GM23338 (cell line): ENCODE measurements around the gene PYGO2. TPM values are rescaled to one million over a fixed set of nuclear protein-coding genes. Genes with fewer than 3 reads are reported as not detected.

Source experiments
- ATAC-seq: fragments of 200-7000 bp; cut with Tn5 transposase; 3 replicates; pipeline ENCODE4 v1.9.1; 2020
- DNase-seq: peaks from one replicate; pipeline ENCODE4 v3.0.0-alpha.2; 2015; ENCODE audit warnings: low spot score
- H2AFZ ChIP-seq: fragments of 200-600 bp; sonication (generic); 2 replicates; pipeline ENCODE4 v1.8.0; 2016; ENCODE audit warnings: antibody characterized with exemption, mild to moderate bottlenecking, moderate library complexity
- H3F3A ChIP-seq: fragments of 200-600 bp; sonication (generic); replicated peaks from 2 replicates; pipeline ENCODE4 v1.8.0; 2017; ENCODE audit warnings: antibody characterized with exemption, mixed run types, low read depth
- H3K27ac ChIP-seq: fragments of 200-600 bp; sonication (generic); 2 replicates; pipeline ENCODE4 v1.6.1; 2016; ENCODE audit warnings: low read depth
- H3K27me3 ChIP-seq: fragments of 200-600 bp; sonication (generic); 2 replicates; pipeline ENCODE4 v1.8.0; 2016; ENCODE audit warnings: mild to moderate bottlenecking, mixed run types, moderate library complexity; ENCODE audit not compliant: insufficient read depth
- H3K36me3 ChIP-seq: fragments of 200-600 bp; sonication (generic); 2 replicates; pipeline ENCODE4 v1.8.0; 2016; ENCODE audit warnings: mild to moderate bottlenecking; ENCODE audit not compliant: insufficient read depth
- H3K4me1 ChIP-seq: fragments of 200-600 bp; sonication (generic); 2 replicates; pipeline ENCODE4 v1.8.0; 2016; ENCODE audit warnings: mild to moderate bottlenecking, moderate library complexity; ENCODE audit not compliant: insufficient read depth
- H3K4me2 ChIP-seq: fragments of 200-600 bp; sonication (generic); 2 replicates; pipeline ENCODE4 v1.7.1; 2017; ENCODE audit warnings: mixed run types
- H3K4me3 ChIP-seq: fragments of 200-600 bp; sonication (generic); 2 replicates; pipeline ENCODE4 v1.6.1; 2016; ENCODE audit warnings: mixed run types
- H3K79me2 ChIP-seq: fragments of 200-600 bp; sonication (generic); replicated peaks from 2 replicates; pipeline ENCODE4 v1.8.0; 2017; ENCODE audit warnings: mild to moderate bottlenecking; ENCODE audit not compliant: insufficient read depth
- H3K9me2 ChIP-seq: fragments of 200-600 bp; sonication (generic); 2 replicates; pipeline ENCODE4 v1.8.0; 2017; ENCODE audit not compliant: insufficient read depth
- H4K20me1 ChIP-seq: fragments of 200-600 bp; sonication (generic); replicated peaks from 2 replicates; pipeline ENCODE4 v1.8.0; 2017; ENCODE audit warnings: mild to moderate bottlenecking; ENCODE audit not compliant: insufficient read depth
- H3K27ac Mint-ChIP-seq: 2 replicates; pipeline ENCODE4 v1.8.0; 2020; ENCODE audit warnings: inconsistent platforms, mild to moderate bottlenecking, moderate library complexity, mixed read lengths
- H3K27me3 Mint-ChIP-seq: 3 replicates; pipeline ENCODE4 v1.8.0; 2022; ENCODE audit warnings: low read depth, mild to moderate bottlenecking, moderate library complexity, mixed read lengths, inconsistent platforms; ENCODE audit not compliant: insufficient read depth, poor library complexity
- H3K36me3 Mint-ChIP-seq: 3 replicates; pipeline ENCODE4 v1.8.0; 2021; ENCODE audit warnings: low read depth, mild to moderate bottlenecking, inconsistent platforms, moderate library complexity, mixed read lengths
- H3K4me1 Mint-ChIP-seq: 3 replicates; pipeline ENCODE4 v1.8.0; 2020; ENCODE audit warnings: mild to moderate bottlenecking, inconsistent platforms, mixed read lengths
- H3K4me3 Mint-ChIP-seq: 3 replicates; pipeline ENCODE4 v1.8.0; 2021; ENCODE audit warnings: moderate library complexity, mild to moderate bottlenecking, inconsistent platforms, mixed read lengths
- H3K9me3 Mint-ChIP-seq: 3 replicates; pipeline ENCODE4 v1.8.0; 2020; ENCODE audit warnings: moderate library complexity, mild to moderate bottlenecking, inconsistent platforms, mixed read lengths
- ETS1 ChIP-seq: IDR thresholded peaks from 2 replicates; pipeline ENCODE4 v1.6.1; 2016; ENCODE audit warnings: antibody characterized with exemption
- EZH2 ChIP-seq: fragments of 200-600 bp; sonication (generic); IDR thresholded peaks from one replicate; pipeline ENCODE4 v1.8.0; 2017; ENCODE audit warnings: antibody characterized with exemption, mild to moderate bottlenecking, low read depth; ENCODE audit not compliant: unreplicated experiment
- EZH2phosphoT487 ChIP-seq: fragments of 200-600 bp; sonication (generic); IDR thresholded peaks from one replicate; pipeline ENCODE4 v1.8.1; 2018; ENCODE audit warnings: antibody characterized with exemption; ENCODE audit not compliant: unreplicated experiment
- NANOG ChIP-seq: IDR thresholded peaks from 2 replicates; pipeline ENCODE4 v1.6.1; 2016; ENCODE audit warnings: antibody characterized with exemption, borderline replicate concordance
- REST ChIP-seq: IDR thresholded peaks from one replicate; pipeline ENCODE4 v1.6.1; 2018; ENCODE audit warnings: antibody characterized with exemption; ENCODE audit not compliant: unreplicated experiment
- STAT1 ChIP-seq: IDR thresholded peaks from one replicate; pipeline ENCODE4 v1.6.1; 2016; ENCODE audit warnings: antibody characterized with exemption; ENCODE audit not compliant: unreplicated experiment
- ZNF114 ChIP-seq: fragments of 250-450 bp; sonication (Bioruptor Pico); IDR thresholded peaks from 2 replicates; pipeline ENCODE4 v1.5.0; 2020; ENCODE audit warnings: mild to moderate bottlenecking, moderate library complexity
- ZNF331 ChIP-seq: fragments of 250-450 bp; sonication (Bioruptor Pico); IDR thresholded peaks from 2 replicates; pipeline ENCODE4 v1.5.0; 2020; ENCODE audit warnings: low read depth, mild to moderate bottlenecking, moderate library complexity
- polyA plus RNA-seq: library from polyadenylated mRNA; unstranded; fragments of >200 nt; fragmentation: Nextera tagmentation; extraction: Ambion mirVana; gene quantifications from 2 replicates; pipeline ENCODE4 v1.2.1, GENCODE V29; 2016
- total RNA-seq: library from RNA; depleted of rRNA; stranded (reverse); fragments of >200 nt; shearing (Covaris generic); gene quantifications from 2 replicates; pipeline ENCODE4 v1.2.3, GENCODE V29; 2014
- TF ChIP-seq, protein P1 (sequence below): fragments of 250-450 bp; sonication (Bioruptor Pico); IDR thresholded peaks from 2 replicates; pipeline ENCODE4 v1.5.0; 2020; ENCODE audit warnings: mild to moderate bottlenecking, moderate library complexity

Gene PYGO2
- total and polyA plus RNA-seq, 2 experiments from 2014 or later: 11.0 to 29.0 TPM

DNA sequence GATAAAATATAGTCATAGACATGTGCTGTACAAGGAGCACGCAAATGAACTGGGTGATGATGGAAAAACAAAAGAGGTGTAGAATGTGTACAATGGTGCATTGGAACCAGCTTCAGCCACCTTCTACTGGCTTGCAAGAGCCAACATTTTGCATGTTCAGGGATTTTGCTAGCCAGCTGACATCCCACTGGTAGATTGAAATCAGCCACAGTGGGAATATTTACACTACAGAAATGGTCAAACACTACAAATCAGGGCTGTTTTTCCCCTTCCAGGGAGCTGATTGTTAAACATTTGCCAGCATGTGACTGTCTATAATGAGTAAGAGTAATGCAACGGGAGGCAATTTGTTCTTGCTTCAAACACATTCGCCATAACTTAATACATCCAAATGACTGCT is 48.3 kb downstream of the PYGO2 start (continued):
- TF ChIP-seq, protein P1, sequence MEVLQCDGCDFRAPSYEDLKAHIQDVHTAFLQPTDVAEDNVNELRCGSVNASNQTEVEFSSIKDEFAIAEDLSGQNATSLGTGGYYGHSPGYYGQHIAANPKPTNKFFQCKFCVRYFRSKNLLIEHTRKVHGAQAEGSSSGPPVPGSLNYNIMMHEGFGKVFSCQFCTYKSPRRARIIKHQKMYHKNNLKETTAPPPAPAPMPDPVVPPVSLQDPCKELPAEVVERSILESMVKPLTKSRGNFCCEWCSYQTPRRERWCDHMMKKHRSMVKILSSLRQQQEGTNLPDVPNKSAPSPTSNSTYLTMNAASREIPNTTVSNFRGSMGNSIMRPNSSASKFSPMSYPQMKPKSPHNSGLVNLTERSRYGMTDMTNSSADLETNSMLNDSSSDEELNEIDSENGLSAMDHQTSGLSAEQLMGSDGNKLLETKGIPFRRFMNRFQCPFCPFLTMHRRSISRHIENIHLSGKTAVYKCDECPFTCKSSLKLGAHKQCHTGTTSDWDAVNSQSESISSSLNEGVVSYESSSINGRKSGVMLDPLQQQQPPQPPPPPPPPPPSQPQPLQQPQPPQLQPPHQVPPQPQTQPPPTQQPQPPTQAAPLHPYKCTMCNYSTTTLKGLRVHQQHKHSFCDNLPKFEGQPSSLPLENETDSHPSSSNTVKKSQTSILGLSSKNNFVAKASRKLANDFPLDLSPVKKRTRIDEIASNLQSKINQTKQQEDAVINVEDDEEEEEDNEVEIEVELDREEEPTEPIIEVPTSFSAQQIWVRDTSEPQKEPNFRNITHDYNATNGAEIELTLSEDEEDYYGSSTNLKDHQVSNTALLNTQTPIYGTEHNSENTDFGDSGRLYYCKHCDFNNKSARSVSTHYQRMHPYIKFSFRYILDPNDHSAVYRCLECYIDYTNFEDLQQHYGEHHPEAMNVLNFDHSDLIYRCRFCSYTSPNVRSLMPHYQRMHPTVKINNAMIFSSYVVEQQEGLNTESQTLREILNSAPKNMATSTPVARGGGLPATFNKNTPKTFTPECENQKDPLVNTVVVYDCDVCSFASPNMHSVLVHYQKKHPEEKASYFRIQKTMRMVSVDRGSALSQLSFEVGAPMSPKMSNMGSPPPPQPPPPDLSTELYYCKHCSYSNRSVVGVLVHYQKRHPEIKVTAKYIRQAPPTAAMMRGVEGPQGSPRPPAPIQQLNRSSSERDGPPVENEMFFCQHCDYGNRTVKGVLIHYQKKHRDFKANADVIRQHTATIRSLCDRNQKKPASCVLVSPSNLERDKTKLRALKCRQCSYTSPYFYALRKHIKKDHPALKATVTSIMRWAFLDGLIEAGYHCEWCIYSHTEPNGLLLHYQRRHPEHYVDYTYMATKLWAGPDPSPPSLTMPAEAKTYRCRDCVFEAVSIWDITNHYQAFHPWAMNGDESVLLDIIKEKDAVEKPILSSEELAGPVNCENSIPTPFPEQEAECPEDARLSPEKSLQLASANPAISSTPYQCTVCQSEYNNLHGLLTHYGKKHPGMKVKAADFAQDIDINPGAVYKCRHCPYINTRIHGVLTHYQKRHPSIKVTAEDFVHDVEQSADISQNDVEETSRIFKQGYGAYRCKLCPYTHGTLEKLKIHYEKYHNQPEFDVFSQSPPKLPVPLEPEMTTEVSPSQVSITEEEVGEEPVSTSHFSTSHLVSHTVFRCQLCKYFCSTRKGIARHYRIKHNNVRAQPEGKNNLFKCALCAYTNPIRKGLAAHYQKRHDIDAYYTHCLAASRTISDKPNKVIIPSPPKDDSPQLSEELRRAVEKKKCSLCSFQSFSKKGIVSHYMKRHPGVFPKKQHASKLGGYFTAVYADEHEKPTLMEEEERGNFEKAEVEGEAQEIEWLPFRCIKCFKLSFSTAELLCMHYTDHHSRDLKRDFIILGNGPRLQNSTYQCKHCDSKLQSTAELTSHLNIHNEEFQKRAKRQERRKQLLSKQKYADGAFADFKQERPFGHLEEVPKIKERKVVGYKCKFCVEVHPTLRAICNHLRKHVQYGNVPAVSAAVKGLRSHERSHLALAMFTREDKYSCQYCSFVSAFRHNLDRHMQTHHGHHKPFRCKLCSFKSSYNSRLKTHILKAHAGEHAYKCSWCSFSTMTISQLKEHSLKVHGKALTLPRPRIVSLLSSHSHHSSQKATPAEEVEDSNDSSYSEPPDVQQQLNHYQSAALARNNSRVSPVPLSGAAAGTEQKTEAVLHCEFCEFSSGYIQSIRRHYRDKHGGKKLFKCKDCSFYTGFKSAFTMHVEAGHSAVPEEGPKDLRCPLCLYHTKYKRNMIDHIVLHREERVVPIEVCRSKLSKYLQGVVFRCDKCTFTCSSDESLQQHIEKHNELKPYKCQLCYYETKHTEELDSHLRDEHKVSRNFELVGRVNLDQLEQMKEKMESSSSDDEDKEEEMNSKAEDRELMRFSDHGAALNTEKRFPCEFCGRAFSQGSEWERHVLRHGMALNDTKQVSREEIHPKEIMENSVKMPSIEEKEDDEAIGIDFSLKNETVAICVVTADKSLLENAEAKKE (CRISPR knock-in tag): no peak
- TF ChIP-seq ZNF114 (no peak), ETS1 (no peak)

DNA sequence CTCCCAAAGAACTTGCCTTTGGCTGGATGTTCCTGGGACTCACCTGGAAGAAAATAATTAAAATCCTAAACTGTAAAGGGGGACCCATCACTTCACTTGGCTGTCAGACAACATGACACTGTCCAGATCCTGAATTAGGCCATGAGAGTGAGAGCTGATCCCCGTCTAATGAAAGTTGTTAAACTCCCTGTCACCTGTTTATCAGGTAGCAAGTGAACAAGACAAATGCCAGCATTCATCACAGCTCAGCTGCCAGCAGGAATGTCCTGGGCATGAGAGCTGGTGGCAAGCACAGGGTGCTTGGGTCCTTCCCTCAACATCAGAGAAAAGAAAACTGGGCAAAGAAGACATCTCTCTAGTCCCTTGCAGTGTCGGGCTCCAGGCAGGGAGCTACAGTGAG is 48.8 kb downstream of the PYGO2 start:
- no peak overlapping the region for H3K4me3 ChIP-seq
- Mint-ChIP-seq H3K9me3 (peaks cover 16% of the 10 kb centered on the region), H3K36me3 (peaks cover 6% of the 10 kb centered on the region; the same call in 2 of the 3 replicates), H3K27me3 (peaks cover 9% of the 10 kb centered on the region), H3K27ac (no peak overlapping the region), H3K4me3 (no peak overlapping the region), H3K4me1 (peaks cover 3% of the 10 kb centered on the region; the same call in 2 of the 3 replicates)
- DNase-seq (no peak), ATAC-seq (no peak)
- H3K79me2 ChIP-seq: no peaks in the 10 kb centered on the region
- no peaks in the 10 kb centered on the region for H4K20me1 ChIP-seq
- no peaks in the 10 kb centered on the region for H3K27me3 ChIP-seq
- TF ChIP-seq STAT1 (no peak), ZNF114 (no peak), EZH2 (no peak), ZNF331 (no peak), REST (no peak), NANOG (no peak), EZH2phosphoT487 (no peak)
- no peaks in the 10 kb centered on the region for H3K4me1 ChIP-seq
- peaks cover 5% of the 10 kb centered on the region; the same call in 1 of the 2 replicates for H3K36me3 ChIP-seq
- peaks cover 7% of the 10 kb centered on the region; the same call in 1 of the 2 replicates for H3K9me2 ChIP-seq
- no peak overlapping the region for H3K4me2 ChIP-seq
- no peaks in the 10 kb centered on the region for H3F3A ChIP-seq
- no peak overlapping the region for H3K27ac ChIP-seq
- H2AFZ ChIP-seq: no peak overlapping the region
